Mesenchymal stem cell (in vitro differentiated cells and primary cell): Measurements from ENCODE around the gene TEKT5.

Experiments used
- DNase-seq: peaks from one replicate; pipeline ENCODE4 v3.0.0-alpha.2; 2013
- H2AFZ ChIP-seq: one replicate; pipeline ENCODE4 v1.6.1; 2013; ENCODE audit warnings: low read depth, mild to moderate bottlenecking, control low read depth, inconsistent platforms, low read length, moderate library complexity
- H2AK5ac ChIP-seq: 2 replicates; pipeline ENCODE4 v1.6.1; 2013; ENCODE audit warnings: low read length, moderate library complexity, mild to moderate bottlenecking, inconsistent platforms; ENCODE audit not compliant: severe bottlenecking
- H2BK120ac ChIP-seq: one replicate; pipeline ENCODE4 v1.6.1; 2013; ENCODE audit warnings: low read depth, mild to moderate bottlenecking, inconsistent platforms, low read length, moderate library complexity
- H2BK12ac ChIP-seq, 2 experiments: one replicate each; pipeline ENCODE4 v1.6.1; 2013; ENCODE audit warnings: inconsistent platforms in 2 of 2, low read length in 2 of 2, mild to moderate bottlenecking in 2 of 2, moderate library complexity in 2 of 2, control low read depth in 1 of 2
- H2BK15ac ChIP-seq: one replicate; pipeline ENCODE4 v1.6.1; 2013; ENCODE audit warnings: mild to moderate bottlenecking, low read depth, inconsistent platforms; ENCODE audit not compliant: poor library complexity, severe bottlenecking
- H2BK5ac ChIP-seq: 2 replicates; pipeline ENCODE4 v1.6.1; 2013; ENCODE audit warnings: low read depth, mild to moderate bottlenecking, low read length, control low read depth, inconsistent platforms; ENCODE audit not compliant: poor library complexity, severe bottlenecking
- H3K14ac ChIP-seq, 2 experiments: one replicate each; pipeline ENCODE4 v1.6.1; 2013; ENCODE audit warnings: inconsistent platforms in 2 of 2, low read length in 2 of 2, control low read depth in 1 of 2, mild to moderate bottlenecking in 1 of 2, moderate library complexity in 1 of 2
- H3K18ac ChIP-seq, 2 experiments: one replicate each; pipeline ENCODE4 v1.6.1; 2013; ENCODE audit warnings: inconsistent platforms in 2 of 2, low read length in 2 of 2, control low read depth in 1 of 2, low read depth in 1 of 2, mild to moderate bottlenecking in 1 of 2
- H3K23ac ChIP-seq, 2 experiments: one replicate each; pipeline ENCODE4 v1.6.1; 2013; ENCODE audit warnings: inconsistent platforms in 2 of 2, low read length in 2 of 2, mild to moderate bottlenecking in 2 of 2, moderate library complexity in 2 of 2, control low read depth in 1 of 2
- H3K27ac ChIP-seq: 2 replicates; pipeline ENCODE4 v1.5.1; 2013; ENCODE audit warnings: mild to moderate bottlenecking, moderate library complexity, low read length, control low read depth, inconsistent platforms; ENCODE audit not compliant: poor library complexity, severe bottlenecking
- H3K27me3 ChIP-seq, 2 experiments: 2 replicates each; pipeline versions ENCODE4 v1.6.1 to v1.7.0; 2013; ENCODE audit warnings: low read length in 2 of 2, mild to moderate bottlenecking in 2 of 2, moderate library complexity in 2 of 2, control low read depth in 1 of 2, inconsistent platforms in 1 of 2; ENCODE audit not compliant: control insufficient read depth in 1 of 2, insufficient read depth in 1 of 2
- H3K36me3 ChIP-seq, 2 experiments: 2 replicates each; pipeline versions ENCODE4 v1.6.1 to v1.7.0; 2013; ENCODE audit warnings: low read length in 2 of 2, control low read depth in 1 of 2, inconsistent platforms in 1 of 2, low read depth in 1 of 2, mild to moderate bottlenecking in 1 of 2; ENCODE audit not compliant: insufficient read depth in 2 of 2, control insufficient read depth in 1 of 2
- H3K4ac ChIP-seq, 2 experiments: one replicate each; pipeline ENCODE4 v1.6.1; 2013; ENCODE audit warnings: inconsistent platforms in 2 of 2, low read length in 2 of 2, mild to moderate bottlenecking in 2 of 2, moderate library complexity in 2 of 2, control low read depth in 1 of 2, low read depth in 1 of 2
- H3K4me1 ChIP-seq: 2 replicates; pipeline ENCODE4 v1.6.1; 2013; ENCODE audit warnings: low read depth, low read length, control low read depth; ENCODE audit not compliant: control insufficient read depth, insufficient read depth
- H3K4me2 ChIP-seq: 2 replicates; pipeline ENCODE4 v1.6.1; 2013; ENCODE audit warnings: low read length, mild to moderate bottlenecking, inconsistent platforms; ENCODE audit not compliant: poor library complexity, severe bottlenecking
- H3K4me3 ChIP-seq, 2 experiments: 2 replicates each; pipeline versions ENCODE4 v1.5.1 to v1.7.0; 2013; ENCODE audit warnings: low read length in 2 of 2, mild to moderate bottlenecking in 2 of 2, control low read depth in 1 of 2, low read depth in 1 of 2; ENCODE audit not compliant: insufficient read depth in 1 of 2
- H3K79me1 ChIP-seq: replicated peaks from 2 replicates; pipeline ENCODE4 v1.6.1; 2013; ENCODE audit warnings: mild to moderate bottlenecking, control low read depth, low read length, inconsistent platforms; ENCODE audit not compliant: poor library complexity, severe bottlenecking
- H3K9ac ChIP-seq: 2 replicates; pipeline ENCODE4 v1.7.0; 2013; ENCODE audit warnings: mild to moderate bottlenecking, low read length, moderate library complexity
- H3K9me3 ChIP-seq: 2 replicates; pipeline ENCODE4 v1.7.0; 2013; ENCODE audit warnings: mild to moderate bottlenecking, low read length; ENCODE audit not compliant: control insufficient read depth
- H4K8ac ChIP-seq: one replicate; pipeline ENCODE4 v1.6.1; 2013; ENCODE audit warnings: inconsistent platforms, mild to moderate bottlenecking, low read length, moderate library complexity
- H4K91ac ChIP-seq: one replicate; pipeline ENCODE4 v1.6.1; 2013; ENCODE audit warnings: mild to moderate bottlenecking, low read length, inconsistent platforms
- WGBS: methylation state at CpG from one replicate; pipeline ENCODE4 v1.1.7; 2013; ENCODE audit warnings: mixed read lengths; 5-methylcytosine and 5-hydroxymethylcytosine counted together

TEKT5 gene

DNA sequence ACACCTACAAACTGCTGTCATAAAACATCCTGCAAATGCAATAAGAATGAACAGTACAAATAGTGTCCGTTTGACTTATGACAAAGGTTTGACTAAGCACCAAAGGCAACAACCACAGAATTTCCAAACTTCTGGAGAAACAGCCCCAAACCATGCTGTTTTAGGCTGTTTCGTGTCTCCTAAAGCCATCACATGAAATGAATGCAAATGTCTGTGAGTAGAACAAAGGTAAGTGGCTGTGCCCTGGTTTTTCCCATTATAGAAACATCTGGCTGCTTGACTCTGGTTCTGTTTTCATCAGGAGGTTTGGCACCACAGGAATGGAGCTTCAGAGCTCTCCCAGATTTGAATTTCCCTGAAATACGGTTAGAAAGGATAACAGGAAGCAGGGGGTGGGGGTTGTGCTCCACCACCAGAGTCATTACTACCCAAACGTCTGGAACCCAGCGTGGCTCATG is 109.7 kb downstream of the TEKT5 start:
- no peaks in the 10 kb centered on the region for H3K9me3 ChIP-seq
- no peak overlapping the region for H3K27ac ChIP-seq
- H3K4me3 ChIP-seq = no peak overlapping the region
- H4K91ac ChIP-seq = no peak overlapping the region
- H3K4ac ChIP-seq = no peak overlapping the region
- no peak overlapping the region for H3K9ac ChIP-seq
- H3K36me3 ChIP-seq = no peaks in the 10 kb centered on the region
- H3K79me1 ChIP-seq = no peaks in the 10 kb centered on the region
- no peak overlapping the region for H3K18ac ChIP-seq
- no peak overlapping the region for H2BK15ac ChIP-seq
- peaks cover 14 to 20% of the 10 kb centered on the region in 2 experiments for H3K27me3 ChIP-seq
- no peak overlapping the region for H2BK5ac ChIP-seq
- H3K23ac ChIP-seq = no peak overlapping the region
- 51% methylated on average over 5 of the region's 5 CpGs for WGBS
- no peak for DNase-seq
- no peak overlapping the region for H2BK120ac ChIP-seq
- no peak overlapping the region for H2AFZ ChIP-seq
- H3K14ac ChIP-seq = no peak overlapping the region
- no peak overlapping the region for H4K8ac ChIP-seq
- H2BK12ac ChIP-seq = no peak overlapping the region
- H3K4me2 ChIP-seq = no peak overlapping the region
- H2AK5ac ChIP-seq = no peak overlapping the region
- peaks cover 6% of the 10 kb centered on the region for H3K4me1 ChIP-seq

DNA sequence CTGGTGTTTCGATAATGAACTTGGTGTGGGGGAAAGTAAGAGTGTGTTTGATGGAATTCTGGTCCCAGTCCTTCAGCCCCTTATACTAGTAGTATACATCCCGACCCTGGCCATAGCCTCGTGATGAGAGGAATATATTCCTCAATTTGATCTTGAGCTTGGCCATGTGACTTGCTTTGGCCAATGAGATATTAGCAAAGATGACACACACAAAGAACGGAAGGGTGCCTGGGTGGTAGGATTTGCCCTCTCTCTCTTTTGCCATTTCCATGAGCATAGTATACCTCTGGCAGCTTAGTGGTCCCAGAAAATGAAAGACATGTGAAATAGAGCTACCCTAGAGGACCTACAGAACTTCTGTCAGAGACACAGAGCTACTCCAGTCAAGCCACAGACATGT is 111.5 kb downstream of the TEKT5 start:
- Histone ChIP-seq H3K18ac (no peak overlapping the region), H3K27ac (no peak overlapping the region), H4K91ac (no peak overlapping the region), H3K4ac (no peak overlapping the region), H2BK12ac (no peak overlapping the region), H3K27me3 (peaks cover 0 to 9% of the 10 kb centered on the region in 2 experiments), H2BK5ac (no peak overlapping the region), H2BK120ac (no peak overlapping the region), H3K23ac (no peak overlapping the region), H3K14ac (no peak overlapping the region), H2BK15ac (no peak overlapping the region), H3K9me3 (no peaks in the 10 kb centered on the region), H3K4me1 (peaks cover 13% of the 10 kb centered on the region), H3K4me3 (no peak overlapping the region), H4K8ac (no peak overlapping the region), H3K4me2 (no peak overlapping the region), H2AK5ac (no peak overlapping the region), H3K36me3 (no peaks in the 10 kb centered on the region), H2AFZ (no peak overlapping the region), H3K79me1 (no peaks in the 10 kb centered on the region), H3K9ac (no peak overlapping the region)
- no peak for DNase-seq
- WGBS = 92% methylated on average over 2 of the region's 4 CpGs

DNA sequence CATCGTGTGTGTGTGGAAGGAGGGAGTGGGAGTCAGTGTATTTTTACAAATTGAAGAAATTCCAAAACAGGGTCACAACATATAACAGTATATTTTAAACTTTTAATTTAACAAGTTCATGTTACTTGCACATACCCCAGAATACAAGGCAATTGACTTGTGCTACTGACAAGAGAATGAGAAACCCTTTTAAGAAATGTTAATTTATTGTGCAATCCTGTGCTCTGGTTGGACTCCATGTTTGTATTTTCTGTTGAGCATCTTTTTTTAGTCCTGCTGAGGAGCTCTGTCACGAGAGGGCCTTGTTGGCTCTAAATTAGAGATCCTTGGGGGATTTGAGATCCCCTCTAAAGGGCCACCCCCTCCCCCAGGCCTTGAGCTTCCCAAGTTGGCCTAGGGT is 113.2 kb downstream of the TEKT5 start:
- Histone ChIP-seq H3K36me3 (no peaks in the 10 kb centered on the region), H3K4ac (no peak overlapping the region), H2BK5ac (no peak overlapping the region), H3K4me1 (peaks cover 17% of the 10 kb centered on the region), H2BK12ac (no peak overlapping the region), H3K79me1 (no peaks in the 10 kb centered on the region), H3K4me3 (no peak overlapping the region), H4K8ac (no peak overlapping the region), H3K9me3 (no peaks in the 10 kb centered on the region), H2BK15ac (no peak overlapping the region), H3K27ac (no peak overlapping the region), H2AK5ac (no peak overlapping the region), H2AFZ (no peak overlapping the region), H3K9ac (no peak overlapping the region), H3K4me2 (no peak overlapping the region), H2BK120ac (no peak overlapping the region), H4K91ac (no peak overlapping the region), H3K23ac (no peak overlapping the region), H3K14ac (no peak overlapping the region), H3K18ac (no peak overlapping the region), H3K27me3 (peaks cover 0 to 9% of the 10 kb centered on the region in 2 experiments)
- WGBS = 20% methylated on average over 1 of the region's 2 CpGs
- peak; percentile 30 for DNase-seq

DNA sequence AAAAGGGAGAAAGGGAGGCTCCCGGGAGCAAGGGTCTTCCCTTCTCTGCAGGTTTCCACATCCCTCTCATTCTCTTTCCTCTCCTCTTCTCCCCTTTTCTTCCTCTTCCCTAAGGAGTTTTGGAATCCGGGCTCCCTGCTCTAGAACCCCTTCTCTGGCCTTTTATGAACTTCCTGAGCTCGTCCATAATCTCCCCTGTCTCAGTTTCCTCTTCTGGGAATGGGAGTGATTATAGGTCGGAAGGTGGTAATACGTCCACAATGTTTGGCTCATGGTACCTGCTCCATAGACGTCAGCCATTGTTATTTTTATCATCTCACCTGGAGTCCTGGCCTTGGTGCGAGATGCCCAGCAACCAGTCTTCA is 113.9 kb downstream of the TEKT5 start:
- Histone ChIP-seq H3K9ac (peak overlapping the region; percentile 87), H3K36me3 (no peaks in the 10 kb centered on the region), H2AFZ (peak overlapping the region; percentile 94), H2BK5ac (no peak overlapping the region), H4K8ac (peak overlapping the region; percentile 1), H2BK15ac (peak overlapping the region; percentile 26), H2AK5ac (no peak overlapping the region), H3K9me3 (no peaks in the 10 kb centered on the region), H3K79me1 (no peaks in the 10 kb centered on the region), H3K4ac (peak overlapping the region in 1 of 2 experiments; percentile 21), H3K14ac (no peak overlapping the region), H2BK120ac (peak overlapping the region; percentile 74), H3K18ac (peak overlapping the region; percentile 45 to 50), H3K23ac (no peak overlapping the region), H3K4me2 (peak overlapping the region; percentile 99), H4K91ac (no peak overlapping the region), H3K4me1 (peaks cover 17% of the 10 kb centered on the region), H3K4me3 (peak overlapping the region; percentile 72 to 87), H2BK12ac (peak overlapping the region in 1 of 2 experiments; percentile 35), H3K27ac (no peak overlapping the region), H3K27me3 (peaks cover 0 to 9% of the 10 kb centered on the region in 2 experiments)
- no peak for DNase-seq
- WGBS = 71% methylated on average over 4 of the region's 7 CpGs
